ENCODE measurements around the gene CBLIF. TPM values are rescaled to one million over a fixed set of nuclear protein-coding genes. Genes with fewer than 3 reads are reported as not detected.
"Not testable (repeated sequence)": the region's sequence is repeated elsewhere in the genome, so short reads cannot be mapped to it uniquely, and the experiment has no call there.

The CBLIF gene
- total RNA-seq, 2 donors from 2014 or later, result 1.8 TPM; not detected in 1

- TF ChIP-seq CTCF (IDR thresholded peaks at IDR 0.05), result no peak
- Histone ChIP-seq H3K27ac (no peak overlapping the region), H3K27me3 (replicated peaks; ENCODE audit: insufficient read depth) (no peaks in the 10 kb centered on the region), H3K4me1 (ENCODE audit: control insufficient read depth in 1 of 2, low read depth in 2 of 2) (no peaks in the 10 kb centered on the region), H3K36me3 (no peaks in the 10 kb centered on the region), H3K4me3 (no peak overlapping the region), H3K9me3 (no peaks in the 10 kb centered on the region)
- ATAC-seq (ENCODE audit: insufficient number of reproducible peaks, low FRiP score, low read depth) (no peak), DNase-seq (ENCODE audit: low spot score) (no peak)
Measured at GRCh38 chr11:59833602-59834001, 11.7 kb downstream of the CBLIF start.

- DNase-seq (ENCODE audit: low spot score) (no peak), ATAC-seq (ENCODE audit: insufficient number of reproducible peaks, low FRiP score, low read depth) (no peak)
- no peak overlapping the region for H3K4me3 ChIP-seq
- H3K4me1 ChIP-seq (ENCODE audit: control insufficient read depth in 1 of 2, low read depth in 2 of 2), result no peaks in the 10 kb centered on the region
- no peaks in the 10 kb centered on the region for H3K27me3 ChIP-seq (replicated peaks; ENCODE audit: insufficient read depth)
- H3K9me3 ChIP-seq, result no peaks in the 10 kb centered on the region
- no peaks in the 10 kb centered on the region for H3K36me3 ChIP-seq
- no peak overlapping the region for H3K27ac ChIP-seq
- no peak for TF ChIP-seq CTCF (IDR thresholded peaks at IDR 0.05)
Measured at GRCh38 chr11:59829358-59829757, 15.9 kb downstream of the CBLIF start.

GRCh38 chr11:59822989-59823566 is 22.2 kb downstream of the CBLIF start:
- H3K9me3 ChIP-seq, result no peaks in the 10 kb centered on the region
- ATAC-seq (ENCODE audit: insufficient number of reproducible peaks, low FRiP score, low read depth), result no peak
- H3K27ac ChIP-seq, result no peak overlapping the region
- no peaks in the 10 kb centered on the region for H3K36me3 ChIP-seq
- no peaks in the 10 kb centered on the region for H3K27me3 ChIP-seq (replicated peaks; ENCODE audit: insufficient read depth)
- DNase-seq (ENCODE audit: low spot score), result no peak
- peak; percentile 57 for TF ChIP-seq CTCF (IDR thresholded peaks at IDR 0.05)
- H3K4me3 ChIP-seq, result peak overlapping the region; percentile 38
- peaks cover 4 to 17% of the 10 kb centered on the region in 2 donors for H3K4me1 ChIP-seq (ENCODE audit: control insufficient read depth in 1 of 2, low read depth in 2 of 2)

- TF ChIP-seq CTCF (IDR thresholded peaks at IDR 0.05), result no peak
- DNase-seq (ENCODE audit: low spot score) (no peak), ATAC-seq (ENCODE audit: insufficient number of reproducible peaks, low FRiP score, low read depth) (no peak)
- Histone ChIP-seq H3K36me3 (no peaks in the 10 kb centered on the region), H3K9me3 (no peaks in the 10 kb centered on the region), H3K27me3 (replicated peaks; ENCODE audit: insufficient read depth) (no peaks in the 10 kb centered on the region), H3K4me1 (ENCODE audit: control insufficient read depth in 1 of 2, low read depth in 2 of 2) (peaks cover 4 to 17% of the 10 kb centered on the region in 2 donors), H3K4me3 (no peak overlapping the region), H3K27ac (no peak overlapping the region)
Measured at GRCh38 chr11:59818572-59818971, 26.7 kb downstream of the CBLIF start.

- ATAC-seq (ENCODE audit: insufficient number of reproducible peaks, low FRiP score, low read depth); H3K4me1 ChIP-seq (ENCODE audit: control insufficient read depth in 1 of 2, low read depth in 2 of 2); H3K4me3 ChIP-seq; H3K9me3 ChIP-seq; H3K36me3 ChIP-seq; DNase-seq (ENCODE audit: low spot score); H3K27ac ChIP-seq; H3K27me3 ChIP-seq (replicated peaks; ENCODE audit: insufficient read depth): not testable (repeated sequence)
Measured at GRCh38 chr11:59816434-59816833, 28.9 kb downstream of the CBLIF start.

GRCh38 chr11:59815754-59816153 is 29.5 kb downstream of the CBLIF start:
- no peaks in the 10 kb centered on the region for H3K9me3 ChIP-seq
- H3K36me3 ChIP-seq, result no peaks in the 10 kb centered on the region
- DNase-seq (ENCODE audit: low spot score) (no peak), ATAC-seq (ENCODE audit: insufficient number of reproducible peaks, low FRiP score, low read depth) (no peak)
- no peak overlapping the region for H3K27ac ChIP-seq
- no peak for TF ChIP-seq CTCF (IDR thresholded peaks at IDR 0.05)
- H3K27me3 ChIP-seq (replicated peaks; ENCODE audit: insufficient read depth), result no peaks in the 10 kb centered on the region
- no peak overlapping the region for H3K4me3 ChIP-seq
- H3K4me1 ChIP-seq (ENCODE audit: control insufficient read depth in 1 of 2, low read depth in 2 of 2), result peaks cover 4 to 7% of the 10 kb centered on the region in 2 donors
